H1 (cell line): ENCODE data around the gene C6orf52. TPM values are rescaled to one million over a fixed set of nuclear protein-coding genes. Genes with fewer than 3 reads are reported as not detected.

Experiments used
- CBX5 ChIP-seq: fragments of 300-800, 300-1000 bp; sonication (generic); IDR thresholded peaks from 2 replicates; pipeline ENCODE4 v1.7.1; 2016; ENCODE audit warnings: antibody characterized with exemption, low read length, low read depth
- CHD7 ChIP-seq: fragments of 300-600 bp; sonication (generic); IDR thresholded peaks from 2 replicates; pipeline ENCODE4 v1.7.1; 2012; ENCODE audit warnings: low read length, moderate library complexity, mild to moderate bottlenecking, inconsistent platforms; ENCODE audit not compliant: insufficient replicate concordance
- EZH2 ChIP-seq: fragments of 200-600 bp; sonication (generic); IDR thresholded peaks from 2 replicates; pipeline ENCODE4 v1.7.1; 2012; ENCODE audit warnings: low read depth, mild to moderate bottlenecking, moderate library complexity, low read length, inconsistent platforms; ENCODE audit not compliant: severe bottlenecking
- GABPA ChIP-seq: IDR thresholded peaks from 2 replicates; pipeline ENCODE4 v1.6.1; 2011; ENCODE audit warnings: mild to moderate bottlenecking, low read length, moderate library complexity, borderline replicate concordance; ENCODE audit not compliant: insufficient read depth
- HDAC6 ChIP-seq: IDR thresholded peaks from one replicate; pipeline ENCODE4 v1.7.1; 2012; ENCODE audit warnings: low read depth, mild to moderate bottlenecking, inconsistent platforms, low read length, moderate library complexity
- RNF2 ChIP-seq: fragments of 200-900, 300-1000 bp; sonication (generic); IDR thresholded peaks from 2 replicates; pipeline ENCODE4 v1.7.1; 2016; ENCODE audit warnings: borderline replicate concordance, low read depth, mild to moderate bottlenecking, antibody characterized with exemption, low read length; ENCODE audit not compliant: poor library complexity, severe bottlenecking; ENCODE audit errors: missing control alignments
- SAP30 ChIP-seq: fragments of 300-600 bp; sonication (generic); IDR thresholded peaks from 2 replicates; pipeline ENCODE4 v1.7.1; 2012; ENCODE audit warnings: low read length, moderate library complexity, mild to moderate bottlenecking, inconsistent platforms; ENCODE audit not compliant: insufficient read depth, insufficient replicate concordance
- SIX5 ChIP-seq: IDR thresholded peaks from 2 replicates; pipeline ENCODE4 v1.6.1; 2011; ENCODE audit warnings: mild to moderate bottlenecking, low read depth, low read length
- ZNF274 ChIP-seq: IDR thresholded peaks from 2 replicates; pipeline ENCODE4 v1.7.0; 2012; ENCODE audit warnings: low read length, borderline replicate concordance; ENCODE audit errors: extremely low read depth
- polyA plus RNA-seq, 7 experiments: library from polyadenylated mRNA; depleted of rRNA in 3 of 7; stranded (reverse) in 5 of 7; unstranded in 2 of 7; fragments of >200 nt in 5 of 7; fragments of 200-250 nt in 2 of 7; gene quantifications; 1 replicate in 5 of 7; 2 replicates in 1 of 7; 4 replicates in 1 of 7; pipeline versions ENCODE4 v1.2.1 to v1.2.3, GENCODE V29; 2011 to 2013; ENCODE audit warnings: missing spikeins in 2 of 7, mixed read lengths in 2 of 7
- total RNA-seq: library from RNA; stranded (reverse); fragmentation: NEBNext Ultra II Directional; extraction: Animal tissue kit (Norgen Biotek cat#: 25700); gene quantifications from 2 replicates; pipeline ENCODE4 v1.2.1, GENCODE V29; 2021

Gene C6orf52
- total and polyA plus RNA-seq, 2 of the 8 experiments (the other 6 are each of a cell fraction or from before 2014, with no cell fraction given), result 1.5 to 3.1 TPM

GRCh38 chr6:10722820-10723566 is 28.6 kb upstream of the C6orf52 start, which contains the start of gene TMEM14C (continued):
- TF ChIP-seq GABPA (no peak), SIX5 (no peak), CBX5 (no peak), CHD7 (no peak), SAP30 (peak; percentile 13), RNF2 (no peak), EZH2 (no peak), HDAC6 (no peak), ZNF274 (no peak)
